Measurements from ENCODE around the gene SLC1A7.

DNA sequence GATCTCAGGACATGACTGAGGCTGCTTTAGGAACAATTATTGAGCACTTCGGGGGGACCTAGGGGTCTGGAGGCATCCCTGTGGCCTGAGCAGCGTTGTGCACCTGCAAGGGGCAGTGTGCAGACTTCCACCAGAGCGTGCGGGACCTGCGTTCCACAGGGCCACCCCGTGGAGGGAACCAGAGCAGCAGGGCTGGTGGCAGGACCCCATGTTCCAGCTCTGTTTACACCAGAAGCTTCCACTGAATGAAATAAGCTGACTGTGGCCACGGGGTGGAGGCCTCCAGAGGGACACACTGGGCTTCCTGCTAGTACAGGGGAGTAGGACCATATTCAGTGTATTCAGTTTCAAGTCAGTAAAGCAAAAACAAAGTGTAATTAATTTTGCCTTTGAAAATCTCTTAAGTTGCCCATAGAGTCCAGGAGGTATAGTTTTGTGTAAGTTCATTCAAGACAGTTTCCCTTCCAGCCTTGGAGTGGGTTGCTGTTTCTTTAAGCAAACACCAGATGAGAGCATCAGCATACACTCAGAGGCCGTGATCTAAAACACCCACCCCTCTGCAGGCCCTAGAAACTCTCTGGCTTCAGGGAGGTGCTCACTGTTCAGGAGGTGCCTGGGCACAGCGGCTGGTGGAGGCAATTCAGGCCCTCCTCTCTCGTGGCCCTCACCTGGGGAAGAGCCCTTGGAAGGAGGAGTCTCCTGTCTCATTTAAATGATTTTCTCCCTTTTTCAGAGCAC, 16.6 kb downstream of the SLC1A7 start:
- TF ChIP-seq SPI1 (IDR thresholded peaks at IDR 0.05; ENCODE audit: low read depth, low read length) (no peak), POLR2A (IDR thresholded peaks at IDR 0.05; ENCODE audit: low read depth, low read length) (no peak), POLR2AphosphoS5 (IDR thresholded peaks at IDR 0.05; ENCODE audit: low read depth, low read length) (no peak), TAF1 (IDR thresholded peaks at IDR 0.05; ENCODE audit: low read depth, low read length) (no peak)

Measured in GM12891 (cell line).